Amygdala (tissue), 56 donors: ENCODE data around the gene CNTNAP2.

Source experiments
- DNase-seq, 56 donors: peaks; one replicate each; lab custom pipeline; 2025; lab: John Stamatoyannopoulos, UW

CNTNAP2 gene

GRCh38 chr7:146548816-146549215, 432.2 kb downstream of the CNTNAP2 start:
- DNase-seq = no peak

- no peak for DNase-seq
Observed at GRCh38 chr7:146554556-146554955, 438.0 kb downstream of the CNTNAP2 start.

GRCh38 chr7:146557971-146558469, 441.4 kb downstream of the CNTNAP2 start:
- no peak for DNase-seq

- DNase-seq = no peak
Observed at GRCh38 chr7:146565872-146566271, 449.3 kb downstream of the CNTNAP2 start.

- no peak for DNase-seq
Observed at GRCh38 chr7:146575903-146576302, 459.3 kb downstream of the CNTNAP2 start.

- no peak for DNase-seq
Observed at GRCh38 chr7:146591976-146592375, 475.4 kb downstream of the CNTNAP2 start.

- no peak for DNase-seq
Observed at GRCh38 chr7:146606628-146607027, 490.0 kb downstream of the CNTNAP2 start.

- DNase-seq = no peak
Observed at GRCh38 chr7:146619641-146620040, 503.0 kb downstream of the CNTNAP2 start.

- DNase-seq = no peak
Observed at GRCh38 chr7:146626912-146627311, 510.3 kb downstream of the CNTNAP2 start.

- DNase-seq = no peak
Observed at GRCh38 chr7:146635205-146636032, 518.8 kb downstream of the CNTNAP2 start.

GRCh38 chr7:146636033-146636356, 519.4 kb downstream of the CNTNAP2 start:
- no peak for DNase-seq

- DNase-seq = no peak
Observed at GRCh38 chr7:146636581-146636980, 520.0 kb downstream of the CNTNAP2 start.

GRCh38 chr7:146639291-146639690, 522.7 kb downstream of the CNTNAP2 start:
- no peak for DNase-seq

- DNase-seq = no peak
Observed at GRCh38 chr7:146641491-146641890, 524.9 kb downstream of the CNTNAP2 start.

- DNase-seq = no peak
Observed at GRCh38 chr7:146645383-146645976, 528.9 kb downstream of the CNTNAP2 start.

- no peak for DNase-seq
Observed at GRCh38 chr7:146647445-146647844, 530.8 kb downstream of the CNTNAP2 start.

GRCh38 chr7:146652176-146652575, 535.6 kb downstream of the CNTNAP2 start:
- DNase-seq = no peak

- DNase-seq = no peak
Observed at GRCh38 chr7:146654048-146654447, 537.4 kb downstream of the CNTNAP2 start.

GRCh38 chr7:146655928-146656797, 539.6 kb downstream of the CNTNAP2 start:
- DNase-seq = no peak

GRCh38 chr7:146656988-146657387, 540.4 kb downstream of the CNTNAP2 start:
- DNase-seq = no peak

GRCh38 chr7:146658604-146659003, 542.0 kb downstream of the CNTNAP2 start:
- no peak for DNase-seq
